Stimulated activated naive CD4-positive, alpha-beta T cell treated with Interleukin-2 at 50 U/mL for 16 hours (primary cell): ENCODE results near the gene CTNNBL1.
"Not testable (repeated sequence)": the region's sequence is repeated elsewhere in the genome, so short reads cannot be mapped to it uniquely, and the experiment has no call there.

Experiments
- DNase-seq: peaks from one replicate; lab custom pipeline; 2025; lab: John Stamatoyannopoulos, UW

Gene CTNNBL1, protein sequence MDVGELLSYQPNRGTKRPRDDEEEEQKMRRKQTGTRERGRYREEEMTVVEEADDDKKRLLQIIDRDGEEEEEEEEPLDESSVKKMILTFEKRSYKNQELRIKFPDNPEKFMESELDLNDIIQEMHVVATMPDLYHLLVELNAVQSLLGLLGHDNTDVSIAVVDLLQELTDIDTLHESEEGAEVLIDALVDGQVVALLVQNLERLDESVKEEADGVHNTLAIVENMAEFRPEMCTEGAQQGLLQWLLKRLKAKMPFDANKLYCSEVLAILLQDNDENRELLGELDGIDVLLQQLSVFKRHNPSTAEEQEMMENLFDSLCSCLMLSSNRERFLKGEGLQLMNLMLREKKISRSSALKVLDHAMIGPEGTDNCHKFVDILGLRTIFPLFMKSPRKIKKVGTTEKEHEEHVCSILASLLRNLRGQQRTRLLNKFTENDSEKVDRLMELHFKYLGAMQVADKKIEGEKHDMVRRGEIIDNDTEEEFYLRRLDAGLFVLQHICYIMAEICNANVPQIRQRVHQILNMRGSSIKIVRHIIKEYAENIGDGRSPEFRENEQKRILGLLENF

DNA sequence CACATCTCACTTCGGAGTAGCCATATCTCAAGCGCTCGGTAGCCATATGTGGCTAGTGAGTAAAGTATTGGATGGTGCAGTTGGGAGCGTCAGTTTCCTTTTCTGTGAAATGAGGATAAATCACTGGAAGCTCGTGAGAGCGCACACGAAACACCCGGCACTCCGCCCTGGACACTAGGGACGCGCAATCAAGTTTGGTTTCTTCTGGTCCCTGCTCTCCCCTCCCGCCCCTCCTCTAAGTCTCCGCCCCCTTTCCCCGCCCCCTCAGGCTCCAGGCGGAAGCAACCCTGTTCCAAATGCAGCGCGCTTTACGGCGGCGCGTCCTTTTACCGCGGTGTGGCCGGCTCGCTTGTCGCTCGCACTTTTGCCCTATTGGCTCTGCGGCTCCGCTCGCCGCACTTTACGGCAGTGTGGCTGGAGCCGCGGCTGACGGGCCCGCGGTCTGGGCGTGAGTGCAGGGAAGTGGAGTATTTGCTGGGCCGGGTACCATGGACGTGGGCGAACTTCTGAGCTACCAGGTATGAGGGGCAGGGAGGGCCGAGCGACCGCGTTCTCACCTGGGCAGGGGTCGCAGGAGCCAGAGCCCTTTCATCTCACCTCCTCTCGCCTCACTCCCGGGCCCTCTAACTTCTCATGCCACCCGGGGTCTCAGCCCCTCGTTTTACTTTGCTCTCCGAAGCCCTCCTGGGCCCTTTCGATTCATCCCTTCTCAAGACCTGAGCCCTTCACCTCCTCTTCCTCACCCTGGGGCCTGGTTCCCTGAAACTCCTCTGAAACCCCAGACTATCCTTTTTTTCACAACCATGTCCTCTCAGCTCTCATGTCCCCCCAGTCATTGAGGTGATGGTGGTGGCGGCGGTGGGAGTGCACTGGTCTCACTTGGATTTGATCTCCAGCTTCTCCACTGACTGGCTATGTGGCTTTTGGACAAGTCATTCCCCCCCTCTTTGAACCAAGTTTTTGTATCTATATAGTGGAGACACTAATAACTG, at the start of gene CTNNBL1:
Gene CTNNBL1 (plus strand): TSS at position 396 of the 992 bp plus-strand sequence. CDS start 93 bp downstream, at position 489.
- DNase-seq: peak; percentile 97

DNA sequence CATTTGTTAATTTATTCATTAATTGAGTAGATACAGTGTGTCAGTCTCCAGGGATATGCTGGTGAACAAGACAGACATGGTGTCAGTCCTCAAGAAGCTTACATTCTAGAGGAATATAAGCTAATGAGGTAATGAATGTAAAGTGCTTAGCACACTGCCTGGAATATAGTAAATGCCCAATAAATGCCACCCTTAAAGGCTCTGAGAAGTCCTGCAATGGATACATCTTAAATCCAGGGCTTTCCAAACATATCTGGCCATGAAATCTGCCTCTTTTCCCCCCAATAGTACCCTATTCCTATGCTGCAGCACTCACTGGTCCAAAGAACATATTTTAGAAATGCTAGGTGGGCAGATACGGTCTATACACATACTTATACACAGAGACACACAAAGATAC, 49.2 kb upstream of the CTNNBL1 start:
- DNase-seq: no peak

DNA sequence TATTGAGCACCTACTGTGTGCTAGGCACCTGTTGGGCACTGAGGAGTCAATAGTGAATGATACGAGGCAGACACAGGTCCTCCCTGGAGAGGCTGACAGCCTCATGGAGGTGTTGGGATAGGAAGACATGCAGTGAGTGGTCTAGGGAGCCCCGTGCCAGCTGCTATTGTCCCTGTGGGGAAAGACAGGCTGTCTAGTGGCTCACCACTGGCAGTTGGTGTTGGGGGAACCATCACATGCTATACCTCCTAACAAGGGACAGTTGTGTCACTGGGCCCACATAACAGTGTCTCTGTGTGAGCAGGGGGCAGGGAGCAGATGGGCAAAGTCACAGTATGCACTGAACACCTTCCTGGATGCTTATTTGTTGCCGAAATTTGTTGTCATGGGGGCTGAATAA, 45.9 kb upstream of the CTNNBL1 start:
- no peak for DNase-seq

DNA sequence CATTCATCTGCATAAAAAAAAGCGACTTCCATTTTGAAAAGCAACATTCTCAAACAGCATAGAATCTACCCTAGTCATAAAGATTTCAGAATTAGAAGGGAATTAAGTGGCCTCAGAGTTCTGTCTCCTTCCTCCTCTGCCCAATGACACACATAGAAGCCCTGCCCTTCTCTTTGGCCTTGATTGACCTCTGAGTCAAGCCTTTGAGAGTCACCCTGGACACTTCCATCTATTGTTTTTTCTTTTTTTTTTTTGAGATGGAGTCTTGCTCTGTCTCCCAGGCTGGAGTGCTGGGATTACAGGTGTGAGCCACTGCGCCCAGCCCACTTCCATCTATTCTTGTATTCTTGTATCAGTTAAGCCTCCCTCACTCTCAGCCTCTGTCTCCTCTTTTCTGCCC, 44.8 kb upstream of the CTNNBL1 start:
- no peak for DNase-seq

DNA sequence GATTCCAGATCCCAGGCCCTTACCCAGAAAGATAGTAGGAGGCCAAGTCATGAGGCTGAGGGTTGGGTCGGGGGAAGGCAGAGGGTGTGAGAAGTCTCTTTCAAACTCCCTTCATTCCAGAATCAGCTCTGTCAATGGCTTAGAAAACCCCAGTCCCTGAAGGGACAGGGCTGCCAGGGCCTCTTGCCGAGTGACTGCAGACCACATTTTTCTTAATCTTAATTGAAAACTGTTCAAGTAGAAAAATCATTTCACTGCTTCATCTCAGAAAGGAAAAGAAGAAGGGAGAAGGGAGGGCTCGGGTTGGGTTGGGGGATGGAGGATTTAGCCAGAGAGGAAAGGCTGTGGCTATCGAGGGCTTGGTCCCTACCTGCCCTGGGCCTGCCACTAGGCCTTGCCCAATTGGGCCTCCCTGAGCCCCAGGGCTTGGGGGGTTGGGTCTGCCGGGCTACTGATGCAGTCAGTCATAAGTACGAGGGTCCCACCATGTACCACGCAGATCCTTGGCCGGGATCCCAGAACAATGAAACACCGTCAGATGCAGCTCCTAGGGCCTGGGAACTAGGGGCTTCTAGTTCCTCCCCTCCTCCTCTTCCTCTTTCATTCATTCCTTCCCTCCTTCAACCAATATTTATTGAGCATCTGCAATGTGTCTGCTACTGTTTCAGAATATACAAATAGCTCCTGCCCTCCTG, 44.0 kb upstream of the CTNNBL1 start:
- no peak for DNase-seq

DNA sequence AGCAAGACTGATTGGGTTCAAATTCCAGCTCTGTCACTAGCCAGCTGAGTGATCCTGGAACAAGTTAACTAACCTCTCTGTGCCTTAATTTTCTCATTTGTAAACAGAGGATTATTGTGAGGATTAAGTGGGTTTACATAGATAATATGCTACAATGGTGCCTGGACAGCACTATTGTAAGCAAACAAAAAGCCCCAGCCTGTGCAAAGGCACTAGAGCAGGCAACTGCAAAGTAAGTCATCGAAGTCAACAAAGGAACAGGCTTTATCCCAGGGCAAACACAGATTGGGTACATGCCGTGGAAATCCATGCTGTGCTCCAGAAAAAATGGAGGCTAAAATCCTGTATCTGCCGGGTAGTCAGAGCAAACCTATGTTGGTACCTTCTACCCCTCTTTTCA, 43.2 kb upstream of the CTNNBL1 start:
- DNase-seq: no peak

DNA sequence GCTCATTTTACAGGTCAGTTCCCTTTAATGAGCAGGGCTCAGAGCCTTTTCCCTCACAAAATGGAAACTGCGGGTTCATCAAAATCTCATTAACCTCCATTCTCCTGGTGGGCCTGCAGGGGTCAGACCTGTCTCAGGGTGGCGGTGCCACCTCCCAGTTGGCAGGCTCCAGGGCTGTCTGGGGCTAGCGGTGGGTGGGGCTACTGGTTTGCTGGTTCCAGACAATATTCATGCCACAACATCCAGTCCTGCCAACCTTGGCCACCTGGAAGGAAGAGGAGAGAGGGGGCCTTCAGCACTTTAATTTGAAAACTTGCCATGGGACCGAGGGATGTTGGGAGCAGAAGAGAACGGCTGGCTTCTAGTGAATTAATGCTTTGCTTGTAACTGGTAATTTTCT, 41.9 kb upstream of the CTNNBL1 start:
- no peak for DNase-seq

DNA sequence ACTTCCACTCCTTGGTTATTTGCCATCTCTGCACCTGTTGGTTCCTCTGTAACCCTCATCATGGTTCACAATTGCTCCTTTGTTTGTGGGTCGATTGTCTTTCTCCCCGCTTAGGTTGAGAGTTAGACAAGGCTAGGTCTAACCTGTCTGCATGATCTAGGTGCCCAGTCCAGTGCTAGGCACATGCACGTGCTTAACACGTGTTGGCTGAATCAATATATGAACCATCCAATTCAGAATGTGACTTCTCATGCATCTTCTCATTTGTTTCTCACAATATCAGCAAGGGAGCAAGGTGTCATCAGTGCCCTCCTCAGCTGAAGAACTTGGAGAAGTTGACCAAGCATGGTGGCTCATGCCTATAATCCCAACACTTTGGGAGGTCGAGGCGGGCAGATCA, 36.9 kb upstream of the CTNNBL1 start:
- no peak for DNase-seq

DNA sequence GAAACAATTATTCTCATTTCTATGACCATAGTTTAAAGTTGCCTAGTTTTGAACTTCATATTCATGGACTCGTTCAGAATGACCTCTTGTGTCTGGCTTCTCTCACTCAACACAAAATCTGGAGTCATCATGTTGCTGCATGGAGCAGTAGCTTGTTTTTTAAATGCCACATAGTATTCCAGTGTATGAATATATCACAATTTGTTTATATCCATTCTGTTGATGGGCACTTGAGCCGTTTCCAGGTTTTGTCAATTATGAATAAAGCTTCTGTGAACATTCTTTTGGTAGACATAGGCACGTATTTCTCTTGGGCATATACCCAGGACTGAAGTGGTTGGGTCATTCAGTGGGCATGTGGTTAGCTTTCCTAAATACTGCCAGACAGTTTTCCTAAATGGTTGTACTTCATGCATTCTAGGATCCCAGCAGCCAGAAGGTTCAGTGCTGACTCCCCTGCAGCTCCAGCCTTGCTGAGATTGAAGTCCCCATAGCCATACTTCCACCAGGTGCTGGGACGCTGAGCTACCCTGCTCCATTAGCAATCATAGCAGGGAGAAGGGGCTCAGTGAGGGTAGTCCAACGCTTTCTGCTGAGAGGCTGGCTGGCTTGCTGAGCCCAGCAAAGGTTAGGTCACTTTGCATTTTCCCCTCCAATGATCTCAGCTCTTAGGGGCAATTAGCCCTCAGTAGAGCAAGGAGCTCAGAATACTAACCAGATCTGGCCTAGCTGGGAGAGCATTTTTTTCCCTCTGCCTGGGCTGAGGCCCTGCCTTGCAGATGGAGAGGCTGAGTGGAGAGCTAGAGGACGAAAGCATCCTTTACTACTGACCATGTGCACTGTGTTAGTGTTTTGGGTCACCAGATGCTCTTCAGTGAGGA, 35.7 kb upstream of the CTNNBL1 start:
- DNase-seq: no peak

DNA sequence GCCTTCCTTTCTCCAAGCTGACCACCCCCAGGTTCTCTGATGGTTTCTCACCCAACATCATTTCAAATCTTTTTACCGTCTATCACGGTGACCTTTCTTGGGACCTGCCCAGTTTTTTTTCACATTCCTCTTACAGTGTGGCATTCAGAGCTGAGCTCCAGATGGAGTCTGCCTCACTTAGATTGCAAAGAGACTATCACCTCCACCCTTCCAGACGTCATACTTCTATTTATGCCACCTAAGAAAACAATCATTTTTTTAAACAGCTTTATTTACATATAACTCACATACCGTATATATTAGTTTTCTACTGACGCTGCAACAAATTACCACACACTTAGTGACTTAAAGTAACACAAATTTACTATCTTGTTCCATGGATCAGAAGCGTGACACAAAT, 32.3 kb upstream of the CTNNBL1 start:
- DNase-seq: no peak

DNA sequence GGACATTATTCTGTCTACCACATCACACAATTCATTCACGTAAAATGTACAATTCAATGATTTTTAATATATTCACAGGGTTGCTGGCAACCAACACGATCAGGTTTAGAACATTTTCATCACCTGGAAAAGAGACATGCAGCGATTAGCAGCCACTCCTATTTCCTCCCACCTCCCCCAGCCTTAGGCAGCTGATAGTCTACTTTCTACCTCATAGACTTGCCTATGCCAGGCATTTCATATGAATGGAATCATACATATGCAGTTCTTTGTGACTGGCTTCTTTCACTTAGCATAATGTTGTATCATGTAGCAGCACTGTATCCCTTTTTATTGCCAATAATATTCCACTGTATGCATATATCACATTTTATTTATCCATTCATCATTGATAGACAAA, 31.5 kb upstream of the CTNNBL1 start:
- no peak for DNase-seq

DNA sequence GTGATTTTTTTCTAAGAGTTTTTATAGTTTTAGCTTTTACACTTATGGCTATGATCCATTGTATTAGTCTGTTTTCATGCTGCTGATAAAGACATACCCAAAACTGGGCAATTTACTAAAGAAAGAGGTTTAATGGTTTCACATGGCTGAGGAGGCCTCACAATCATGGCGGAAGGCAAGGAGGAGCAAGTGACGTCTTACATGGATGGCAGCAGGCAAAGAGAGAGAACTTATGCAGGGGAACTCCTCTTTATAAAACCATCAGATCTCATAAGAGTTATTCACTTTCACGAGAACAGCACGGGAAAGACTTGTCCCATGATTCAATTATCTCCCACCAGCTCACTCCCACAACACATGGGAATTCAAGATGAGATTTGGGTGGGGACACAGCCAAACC, 29.2 kb upstream of the CTNNBL1 start:
- not testable (repeated sequence) for DNase-seq

DNA sequence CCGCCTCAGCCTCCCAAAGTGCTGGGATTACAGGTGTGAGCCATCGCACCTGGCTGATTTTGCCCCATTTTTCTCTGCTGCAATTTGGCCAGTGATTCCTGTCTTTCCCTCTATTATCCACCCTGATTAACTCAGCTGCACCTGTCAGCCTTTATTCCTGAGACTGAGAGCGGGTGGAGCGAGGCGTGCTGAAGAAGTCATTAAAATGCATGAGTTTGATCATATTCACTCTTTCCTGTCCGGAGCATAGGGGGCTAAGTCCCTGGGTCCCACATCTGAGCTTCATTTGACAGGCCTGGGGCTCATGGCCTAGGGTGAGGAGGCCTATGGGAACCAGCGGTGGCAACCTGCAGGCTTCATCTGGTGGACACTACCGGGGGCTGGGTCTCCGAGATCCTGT, 25.7 kb upstream of the CTNNBL1 start:
- DNase-seq: no peak

DNA sequence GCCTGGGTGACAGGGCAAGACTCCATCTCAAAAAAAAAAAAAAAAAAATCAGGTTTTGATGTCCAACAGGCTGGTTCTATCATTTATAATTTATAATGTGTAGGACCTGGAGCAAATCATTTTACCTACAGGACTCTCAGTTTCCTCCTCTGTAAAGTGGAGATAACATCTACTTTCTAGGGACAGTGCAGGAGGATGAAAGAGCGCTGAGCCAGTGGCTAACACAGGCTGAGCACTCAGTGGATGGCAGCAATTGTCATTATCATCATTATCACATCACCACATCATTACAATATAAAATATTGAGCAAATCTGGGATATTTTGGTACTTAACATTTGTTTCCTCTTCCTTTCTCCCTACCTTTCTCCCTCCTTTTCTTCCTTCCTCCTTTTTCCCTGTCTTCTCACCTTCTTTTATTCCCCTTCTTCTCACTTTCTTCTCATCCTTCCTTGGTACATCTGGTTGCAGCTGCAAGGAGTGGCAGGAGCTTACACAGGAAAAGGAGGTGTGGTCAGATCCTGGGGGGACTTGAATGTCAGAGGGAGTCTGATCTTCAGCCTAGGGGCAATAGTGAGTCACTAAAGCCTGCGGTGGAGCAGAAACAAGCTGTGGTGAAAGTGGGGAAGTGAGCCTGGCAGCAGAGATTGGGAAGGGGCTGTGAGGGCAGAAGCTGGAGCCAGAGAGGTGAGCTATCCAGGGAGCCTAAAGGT, 24.6 kb upstream of the CTNNBL1 start:
- DNase-seq: no peak

DNA sequence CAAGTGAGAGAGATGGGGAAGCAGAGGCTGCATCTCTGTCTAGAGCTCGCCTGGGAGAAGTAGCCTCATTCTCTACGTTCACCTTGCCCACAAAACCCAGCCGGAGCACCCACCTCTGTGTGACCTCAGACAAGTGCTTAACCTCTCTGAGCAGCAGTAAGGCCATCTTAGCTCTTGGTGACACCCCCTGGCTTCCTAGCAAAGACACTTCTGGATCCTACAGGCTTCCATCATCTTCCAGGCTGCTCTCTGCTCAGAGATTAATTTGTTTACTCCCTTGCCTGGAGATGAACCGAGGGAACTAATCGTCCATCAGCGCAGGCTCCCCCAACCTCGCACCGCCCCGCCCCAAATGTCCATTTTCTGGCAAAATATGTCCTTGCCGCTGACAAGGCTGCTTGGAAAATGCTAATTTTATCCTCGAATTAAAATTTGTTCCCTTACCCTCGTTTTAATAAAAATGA, 24.0 kb upstream of the CTNNBL1 start:
- no peak for DNase-seq

DNA sequence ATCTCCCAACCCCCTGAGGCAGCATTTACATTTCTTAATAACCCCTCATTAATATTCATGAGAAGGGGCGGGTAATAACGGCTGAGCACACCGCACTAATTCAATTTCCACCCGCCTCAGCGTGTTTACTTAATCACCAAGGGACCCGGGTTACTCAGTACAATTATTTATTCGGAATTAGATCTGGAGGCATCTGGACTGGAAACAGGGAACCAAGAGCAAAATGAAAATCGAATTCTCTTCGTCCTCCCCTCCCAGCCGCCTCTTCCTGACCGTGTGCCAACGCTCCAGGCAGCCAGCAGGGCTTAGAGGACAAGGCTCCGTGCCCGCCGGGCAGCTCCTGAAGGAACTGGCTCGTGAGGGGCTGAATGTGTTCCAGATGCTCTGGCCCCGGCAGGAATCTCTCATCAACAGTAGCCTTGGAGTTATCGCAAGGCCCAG, 23.5 kb upstream of the CTNNBL1 start:
- no peak for DNase-seq

DNA sequence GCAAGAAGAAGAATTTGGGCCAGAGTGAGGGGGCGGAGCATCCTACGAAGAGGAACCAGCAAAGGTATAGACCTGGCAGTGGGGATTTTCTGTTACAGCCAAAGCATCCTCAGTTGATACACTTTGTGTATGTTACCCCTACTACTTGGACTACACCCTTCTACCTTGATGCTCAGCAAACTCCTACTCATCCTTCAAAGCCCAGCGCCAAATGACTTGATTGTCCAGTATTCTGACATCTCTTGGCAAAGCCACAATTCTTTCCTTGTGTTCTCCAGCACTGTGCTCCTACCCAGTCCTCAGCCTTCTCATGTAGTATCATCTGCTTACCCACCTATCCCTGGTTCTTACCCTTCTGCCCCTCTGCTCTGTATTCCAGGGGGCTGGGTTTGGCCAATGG, 21.7 kb upstream of the CTNNBL1 start:
- DNase-seq: no peak

DNA sequence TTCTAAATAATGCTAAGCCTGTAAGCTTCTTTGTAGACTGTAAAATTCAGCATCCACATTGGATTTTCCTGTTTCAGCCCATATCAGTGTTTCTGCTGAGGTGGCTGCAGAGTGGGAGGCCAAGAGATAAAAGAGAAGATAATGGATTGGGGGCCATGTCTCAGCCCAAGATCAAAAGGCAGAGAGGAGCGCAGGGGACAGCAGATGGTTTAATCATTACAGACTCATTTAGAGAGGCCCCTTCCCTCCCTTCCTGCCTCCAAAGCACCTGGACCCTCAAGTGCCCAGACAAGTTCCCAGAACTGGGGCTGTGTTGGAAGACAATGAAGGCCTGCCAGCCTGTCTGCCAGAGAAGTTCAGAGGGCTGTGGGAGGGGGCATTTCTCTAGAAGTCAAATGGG, 20.4 kb upstream of the CTNNBL1 start:
- no peak for DNase-seq

DNA sequence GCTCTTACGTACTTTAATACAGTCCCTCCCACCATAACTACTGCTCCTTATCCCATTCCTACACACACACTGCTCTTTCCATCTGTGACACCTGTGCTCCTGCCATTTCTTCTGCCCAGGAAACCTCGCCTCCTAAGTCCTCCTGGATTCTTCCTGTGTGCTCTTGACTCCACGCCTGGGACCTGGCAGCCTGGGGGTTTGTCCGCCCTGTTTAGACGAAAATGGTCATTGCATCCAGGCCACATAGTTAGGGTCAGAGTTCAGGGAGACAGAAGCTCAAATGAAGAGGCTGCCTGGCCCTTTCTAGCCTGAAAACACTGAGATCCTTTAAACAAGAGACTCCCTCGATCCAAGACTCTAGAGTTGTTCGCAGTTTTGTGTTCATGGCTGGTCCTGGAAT, 17.4 kb upstream of the CTNNBL1 start:
- no peak for DNase-seq
